Body of pancreas (tissue), 4 donors: ENCODE measurements around the gene PEX14. TPM values are rescaled to one million over a fixed set of nuclear protein-coding genes. Genes with fewer than 3 reads are reported as not detected.

ENCODE experiments used
- ATAC-seq: fragments of 150-250 bp; one replicate; pipeline ENCODE4 v1.9.1; 2016
- DNase-seq, 4 donors: peaks; one replicate each; pipeline ENCODE4 v3.0.0-alpha.2; 2019
- H3K27ac ChIP-seq, 4 donors: fragments of 200-600 bp; sonication (generic); 1 replicate in 3 of 4; 2 replicates in 1 of 4; pipeline versions ENCODE4 v1.5.1 to v1.6.1; 2016 to 2019; ENCODE audit warnings: mild to moderate bottlenecking in 1 of 4, mixed read lengths in 1 of 4, moderate library complexity in 1 of 4
- H3K27me3 ChIP-seq, 2 donors: fragments of 200-600 bp; sonication (generic); one replicate each; pipeline ENCODE4 v1.6.0; 2016; ENCODE audit warnings: mild to moderate bottlenecking in 1 of 2
- H3K36me3 ChIP-seq, 2 donors: fragments of 200-600 bp; sonication (generic); replicated peaks in 1 of 2; 2 replicates each; pipeline ENCODE4 v1.5.1; 2016; ENCODE audit warnings: low read depth in 2 of 2; ENCODE audit not compliant: insufficient read depth in 1 of 2
- H3K4me1 ChIP-seq: fragments of 200-600 bp; sonication (generic); one replicate; pipeline ENCODE4 v1.6.0; 2016
- H3K4me3 ChIP-seq, 2 donors: fragments of 200-600 bp; sonication (generic); 1 replicate in 1 of 2; 2 replicates in 1 of 2; pipeline ENCODE4 v1.5.1; 2016 to 2019
- H3K9me3 ChIP-seq, 3 donors: fragments of 200-600 bp; sonication (generic); 1 replicate in 2 of 3; 2 replicates in 1 of 3; pipeline ENCODE4 v1.5.1; 2016
- POLR2A ChIP-seq, 3 donors: fragments of 450-650 bp; IDR thresholded peaks; one replicate each; pipeline ENCODE4 v1.6.1; 2016; ENCODE audit warnings: antibody characterized with exemption in 3 of 3, mild to moderate bottlenecking in 2 of 3
- WGBS, 2 donors: methylation state at CpG; one replicate each; pipeline ENCODE4 v1.1.5; 2017; 5-methylcytosine and 5-hydroxymethylcytosine counted together
- intact Hi-C: fragments of 100-400 bp; cut with DNase I; formaldehyde crosslinking; loops from one replicate; pipeline ENCODE4 v1.15.1; 2023
- total RNA-seq, 2 donors: library from RNA; depleted of rRNA; stranded (reverse); fragments of >200 nt; gene quantifications; one replicate each; pipeline ENCODE4 v1.1.0, GENCODE V29; 2016
- TF ChIP-seq, protein P1 (sequence below), 7 experiments: fragments of 450-650 bp in 4 of 7; fragments of 200-600 bp in 3 of 7; sonication (generic) in 3 of 7; IDR thresholded peaks; one replicate each; pipeline ENCODE4 v1.5.1; 2016 to 2019; ENCODE audit warnings: antibody characterized with exemption in 7 of 7

Gene PEX14
- total RNA-seq, 2 donors from 2014 or later, result 8.6 to 8.8 TPM

DNA sequence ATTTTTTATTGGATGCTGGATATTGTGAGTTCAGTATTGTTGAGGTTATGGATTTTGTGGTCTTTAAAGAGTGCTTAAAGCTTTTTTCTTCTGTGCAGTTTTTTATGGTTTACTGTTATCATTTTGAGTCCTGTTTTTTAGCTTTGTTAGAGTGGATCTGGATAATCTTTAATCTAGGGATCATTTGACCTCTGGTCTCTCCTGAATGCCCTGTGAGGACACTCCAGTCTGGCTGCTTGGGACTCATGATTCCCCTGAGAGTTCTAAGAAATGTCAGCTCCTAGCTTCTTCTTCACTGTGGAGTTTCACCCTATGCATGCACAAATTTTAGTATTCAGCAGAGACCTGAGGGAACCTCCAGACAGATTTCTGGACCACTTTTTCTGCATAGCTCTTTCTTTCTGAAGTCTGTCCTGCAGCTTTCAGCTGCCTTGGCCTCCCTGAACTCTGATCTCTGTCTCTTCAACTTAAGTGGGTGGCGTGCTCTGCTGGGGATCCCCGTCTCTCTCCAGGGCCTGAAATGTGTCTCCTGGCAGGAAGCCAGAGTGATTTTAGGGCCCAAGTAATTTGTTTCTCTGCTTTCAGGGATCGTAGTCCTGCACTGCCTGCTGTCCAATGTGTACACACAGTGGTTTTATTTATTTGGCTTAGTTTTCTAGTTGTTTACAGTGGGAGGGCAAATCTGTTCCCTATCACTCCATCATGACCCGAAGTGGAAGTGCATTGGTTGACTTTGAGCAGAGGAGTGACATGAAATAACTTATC is 14.7 kb downstream of the PEX14 start:
- WGBS, 2 donors, result 33 to 59% methylated on average over 4 of the region's 4 CpGs
- H3K27me3 ChIP-seq, result no peaks in the 10 kb centered on the region
- intact Hi-C loops, result no loop called here
- no peaks in the 10 kb centered on the region for H3K9me3 ChIP-seq
- no peak overlapping the region for H3K4me3 ChIP-seq
- ATAC-seq (no peak), DNase-seq (no peak)
- H3K36me3 ChIP-seq, result no peaks in the 10 kb centered on the region
- TF ChIP-seq, protein P1, sequence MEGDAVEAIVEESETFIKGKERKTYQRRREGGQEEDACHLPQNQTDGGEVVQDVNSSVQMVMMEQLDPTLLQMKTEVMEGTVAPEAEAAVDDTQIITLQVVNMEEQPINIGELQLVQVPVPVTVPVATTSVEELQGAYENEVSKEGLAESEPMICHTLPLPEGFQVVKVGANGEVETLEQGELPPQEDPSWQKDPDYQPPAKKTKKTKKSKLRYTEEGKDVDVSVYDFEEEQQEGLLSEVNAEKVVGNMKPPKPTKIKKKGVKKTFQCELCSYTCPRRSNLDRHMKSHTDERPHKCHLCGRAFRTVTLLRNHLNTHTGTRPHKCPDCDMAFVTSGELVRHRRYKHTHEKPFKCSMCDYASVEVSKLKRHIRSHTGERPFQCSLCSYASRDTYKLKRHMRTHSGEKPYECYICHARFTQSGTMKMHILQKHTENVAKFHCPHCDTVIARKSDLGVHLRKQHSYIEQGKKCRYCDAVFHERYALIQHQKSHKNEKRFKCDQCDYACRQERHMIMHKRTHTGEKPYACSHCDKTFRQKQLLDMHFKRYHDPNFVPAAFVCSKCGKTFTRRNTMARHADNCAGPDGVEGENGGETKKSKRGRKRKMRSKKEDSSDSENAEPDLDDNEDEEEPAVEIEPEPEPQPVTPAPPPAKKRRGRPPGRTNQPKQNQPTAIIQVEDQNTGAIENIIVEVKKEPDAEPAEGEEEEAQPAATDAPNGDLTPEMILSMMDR (IDR thresholded peaks at IDR 0.05), result no peak
- no peak for TF ChIP-seq POLR2A (IDR thresholded peaks at IDR 0.05)
- no peak overlapping the region for H3K27ac ChIP-seq
- peaks cover 2% of the 10 kb centered on the region for H3K4me1 ChIP-seq

DNA sequence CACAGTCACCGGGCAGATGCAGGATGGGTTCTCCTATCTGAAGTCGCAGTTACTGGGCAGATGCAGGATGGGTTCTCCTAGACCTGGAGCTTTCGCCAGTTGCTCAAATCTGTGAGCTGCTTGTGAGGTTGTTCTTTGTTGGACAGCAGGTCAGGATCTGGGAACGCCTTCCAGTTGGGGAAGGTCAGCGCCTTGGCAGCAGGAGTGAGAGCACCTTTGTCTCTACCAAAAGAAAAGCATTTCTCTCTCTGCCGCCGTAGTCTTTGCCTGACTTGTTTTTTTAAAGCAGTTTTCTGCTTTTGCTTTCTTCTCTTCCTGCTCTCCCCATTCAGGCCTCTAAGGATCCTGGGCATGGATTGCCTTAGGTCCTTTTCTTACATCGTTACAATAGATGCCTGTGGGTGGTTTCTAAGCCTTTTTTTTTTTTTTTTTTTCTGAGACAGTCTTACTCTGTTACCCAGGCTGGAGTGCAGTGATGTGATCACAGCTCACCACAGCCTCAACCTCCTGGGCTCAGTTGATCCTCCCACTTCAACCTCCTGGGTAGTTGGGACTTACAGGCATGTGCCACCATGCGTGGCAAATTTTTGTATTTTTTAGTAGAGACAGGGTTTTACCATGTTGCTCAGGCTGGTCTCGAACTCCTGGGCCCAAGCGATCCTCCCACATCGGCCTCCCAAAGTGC is 15.7 kb downstream of the PEX14 start:
- H3K4me3 ChIP-seq, result no peak overlapping the region
- H3K36me3 ChIP-seq, result no peaks in the 10 kb centered on the region
- H3K9me3 ChIP-seq, result no peaks in the 10 kb centered on the region
- intact Hi-C loops, result no loop called here
- DNase-seq, result no peak
- ATAC-seq, result no peak
- WGBS, 2 donors, result 74 to 81% methylated on average over 12 of the region's 12 CpGs
- peaks cover 12% of the 10 kb centered on the region for H3K4me1 ChIP-seq
- H3K27ac ChIP-seq, result no peak overlapping the region
- no peaks in the 10 kb centered on the region for H3K27me3 ChIP-seq
- TF ChIP-seq, protein P1 (IDR thresholded peaks at IDR 0.05), result no peak

GRCh38 chr1:10494418-10494753 is 19.6 kb downstream of the PEX14 start:
- no peak overlapping the region for H3K4me3 ChIP-seq
- TF ChIP-seq, protein P1 (IDR thresholded peaks at IDR 0.05), result no peak
- no peak for TF ChIP-seq POLR2A (IDR thresholded peaks at IDR 0.05)
- intact Hi-C loops, result no loop called here
- no peaks in the 10 kb centered on the region for H3K27me3 ChIP-seq
- WGBS, 2 donors, result 70 to 73% methylated on average over 4 to 5 of the region's 5 CpGs
- no peak overlapping the region for H3K27ac ChIP-seq
- no peaks in the 10 kb centered on the region for H3K36me3 ChIP-seq
- H3K4me1 ChIP-seq, result peaks cover 17% of the 10 kb centered on the region
- DNase-seq (no peak), ATAC-seq (no peak)
- no peaks in the 10 kb centered on the region for H3K9me3 ChIP-seq

- peak; percentile 64 to 79 (median 76) for DNase-seq
- Histone ChIP-seq H3K4me1 (peaks cover 17% of the 10 kb centered on the region), H3K4me3 (no peak overlapping the region), H3K36me3 (no peaks in the 10 kb centered on the region), H3K27ac (peak overlapping the region in 3 of 4 donors; percentile 56 to 74 (median 62)), H3K9me3 (no peaks in the 10 kb centered on the region), H3K27me3 (no peaks in the 10 kb centered on the region)
- TF ChIP-seq, protein P1 (IDR thresholded peaks at IDR 0.05), result peak; percentile 75 to 90 (median 86)
- no peak for TF ChIP-seq POLR2A (IDR thresholded peaks at IDR 0.05)
- WGBS, 2 donors, result 1 to 2% methylated on average over 14 to 15 of the region's 15 CpGs
- intact Hi-C loops, result no loop called here
- ATAC-seq, result peak; percentile 82
Measured at GRCh38 chr1:10494754-10495474, 20.2 kb downstream of the PEX14 start.
